ENCODE data around the gene SSBP3.

The SSBP3 gene

DNA sequence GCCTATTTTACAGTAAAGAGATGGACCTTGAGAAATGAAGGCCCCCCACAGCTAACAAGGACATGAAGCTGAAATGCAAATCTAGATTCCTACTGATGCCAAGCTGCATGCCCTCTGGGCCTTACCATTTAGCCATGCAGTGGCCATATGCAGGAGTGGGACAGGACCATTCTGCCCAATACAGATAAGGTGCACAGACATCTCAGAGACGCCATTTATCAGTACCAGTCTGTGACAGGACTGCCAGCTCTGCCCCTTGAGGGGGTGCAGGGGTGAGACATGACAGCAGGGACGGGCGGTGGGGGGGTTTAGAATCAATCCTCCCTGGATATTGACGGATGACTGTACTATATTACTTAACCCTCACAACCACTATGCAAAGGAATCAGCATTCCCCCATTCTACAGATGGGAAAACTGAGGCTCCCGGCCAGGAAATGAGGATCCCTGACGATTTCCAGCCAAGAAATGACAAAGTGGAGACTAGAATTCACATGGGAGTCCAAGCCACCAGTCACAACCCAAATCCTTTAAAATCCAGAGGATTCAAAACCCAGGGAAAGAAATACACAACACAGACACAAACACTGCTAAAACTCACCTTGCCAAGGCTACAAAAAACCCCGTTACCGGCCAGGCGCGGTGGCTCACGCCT, 10.8 kb downstream of the SSBP3 start:
- TF ChIP-seq, protein P1, sequence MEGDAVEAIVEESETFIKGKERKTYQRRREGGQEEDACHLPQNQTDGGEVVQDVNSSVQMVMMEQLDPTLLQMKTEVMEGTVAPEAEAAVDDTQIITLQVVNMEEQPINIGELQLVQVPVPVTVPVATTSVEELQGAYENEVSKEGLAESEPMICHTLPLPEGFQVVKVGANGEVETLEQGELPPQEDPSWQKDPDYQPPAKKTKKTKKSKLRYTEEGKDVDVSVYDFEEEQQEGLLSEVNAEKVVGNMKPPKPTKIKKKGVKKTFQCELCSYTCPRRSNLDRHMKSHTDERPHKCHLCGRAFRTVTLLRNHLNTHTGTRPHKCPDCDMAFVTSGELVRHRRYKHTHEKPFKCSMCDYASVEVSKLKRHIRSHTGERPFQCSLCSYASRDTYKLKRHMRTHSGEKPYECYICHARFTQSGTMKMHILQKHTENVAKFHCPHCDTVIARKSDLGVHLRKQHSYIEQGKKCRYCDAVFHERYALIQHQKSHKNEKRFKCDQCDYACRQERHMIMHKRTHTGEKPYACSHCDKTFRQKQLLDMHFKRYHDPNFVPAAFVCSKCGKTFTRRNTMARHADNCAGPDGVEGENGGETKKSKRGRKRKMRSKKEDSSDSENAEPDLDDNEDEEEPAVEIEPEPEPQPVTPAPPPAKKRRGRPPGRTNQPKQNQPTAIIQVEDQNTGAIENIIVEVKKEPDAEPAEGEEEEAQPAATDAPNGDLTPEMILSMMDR (IDR thresholded peaks at IDR 0.05) = no peak

DNA sequence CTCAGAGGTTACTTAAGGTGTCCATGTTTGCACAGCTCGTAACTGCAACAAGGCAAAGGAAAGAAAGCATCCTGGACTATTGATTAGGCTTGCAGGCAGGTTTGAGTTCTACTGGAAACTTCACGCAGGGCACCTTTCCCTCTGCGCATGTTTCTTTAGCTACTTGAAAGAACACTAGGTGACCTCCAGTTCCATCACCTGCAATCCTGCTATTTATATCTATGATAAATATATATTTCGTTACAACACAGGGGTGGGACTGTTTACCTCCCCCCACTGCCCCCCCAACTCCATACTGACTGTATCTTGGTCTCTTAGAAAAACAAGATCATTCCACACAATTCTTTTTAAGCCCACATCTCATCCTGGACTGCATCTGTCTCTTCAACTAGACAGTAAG, 12.1 kb downstream of the SSBP3 start:
- TF ChIP-seq, protein P1 (IDR thresholded peaks at IDR 0.05) = no peak

DNA sequence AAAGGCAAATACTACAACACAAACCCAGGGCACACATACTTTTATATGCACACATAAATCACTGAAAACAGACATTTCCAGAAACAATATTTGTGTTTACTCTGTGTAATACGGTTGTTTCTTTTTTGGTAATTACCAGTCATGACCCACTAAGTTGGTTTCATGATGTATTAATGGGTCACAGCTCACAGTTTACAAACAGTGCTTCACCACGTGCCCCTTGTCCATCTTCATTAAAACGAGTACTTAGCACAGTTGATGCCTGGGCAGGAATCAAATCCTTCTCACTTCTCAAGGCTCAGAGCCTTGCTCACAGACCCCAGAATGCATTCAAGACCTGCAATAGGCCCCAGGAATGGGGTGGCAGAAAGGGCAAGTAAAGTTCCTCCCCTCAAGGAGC, 13.8 kb downstream of the SSBP3 start:
- TF ChIP-seq, protein P1 (IDR thresholded peaks at IDR 0.05) = no peak

DNA sequence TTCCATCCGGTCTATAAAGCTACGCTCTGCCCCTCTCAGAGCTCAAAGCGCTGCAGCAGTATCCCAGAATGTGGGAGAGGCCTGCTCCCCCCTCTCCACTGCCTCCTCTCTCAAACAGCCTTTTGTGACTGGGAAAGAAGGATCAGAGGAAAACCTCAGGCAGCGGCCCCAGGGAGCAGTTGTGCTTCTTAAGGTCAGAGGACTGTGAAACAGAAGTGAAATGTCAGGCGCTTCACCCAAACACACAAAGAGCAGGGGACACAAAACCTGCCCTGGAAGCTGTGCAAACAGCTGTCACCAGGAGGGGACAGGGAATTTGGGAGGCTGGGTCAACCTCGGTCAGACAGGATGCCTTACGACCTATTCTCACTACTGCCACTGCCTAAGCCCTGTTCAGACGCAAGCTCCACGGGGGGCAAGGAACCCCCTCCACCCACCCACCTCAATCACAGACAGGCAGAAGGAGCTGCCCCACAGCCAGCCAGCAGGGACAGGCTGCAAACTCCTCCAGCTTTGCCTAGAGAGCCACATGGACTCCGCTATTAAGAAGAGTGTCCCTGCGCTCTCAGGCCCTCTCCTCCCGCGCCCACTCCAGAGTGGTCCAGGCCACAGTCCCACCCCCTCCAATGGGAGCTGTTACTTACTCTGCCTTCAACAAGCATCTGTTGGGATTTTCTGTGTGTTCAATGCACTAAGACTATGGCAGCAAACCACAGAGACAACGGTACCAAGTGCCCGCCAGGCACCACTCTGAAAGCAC, 14.6 kb downstream of the SSBP3 start:
- TF ChIP-seq, protein P1 (IDR thresholded peaks at IDR 0.05) = no peak

DNA sequence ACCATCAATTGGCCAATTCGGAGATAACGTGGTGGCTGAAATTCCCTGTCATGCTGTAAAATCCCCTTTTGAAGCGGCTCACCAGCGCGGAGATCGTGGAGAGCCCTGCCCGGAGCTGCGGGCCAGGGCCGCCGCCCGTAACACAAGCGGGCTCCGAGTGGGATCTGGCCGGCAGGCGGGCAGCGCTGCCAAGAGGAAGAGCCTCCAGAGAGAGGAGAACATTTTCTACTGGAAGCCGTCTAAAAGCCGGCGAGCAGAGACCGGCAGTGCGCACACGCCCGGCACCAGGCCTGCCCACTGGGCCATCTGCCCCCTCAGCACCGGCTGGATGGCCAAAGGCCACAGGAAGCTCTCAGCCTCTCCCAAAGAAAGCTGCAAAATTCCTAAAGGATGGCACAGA, 15.5 kb downstream of the SSBP3 start:
- TF ChIP-seq, protein P1 (IDR thresholded peaks at IDR 0.05) = no peak

DNA sequence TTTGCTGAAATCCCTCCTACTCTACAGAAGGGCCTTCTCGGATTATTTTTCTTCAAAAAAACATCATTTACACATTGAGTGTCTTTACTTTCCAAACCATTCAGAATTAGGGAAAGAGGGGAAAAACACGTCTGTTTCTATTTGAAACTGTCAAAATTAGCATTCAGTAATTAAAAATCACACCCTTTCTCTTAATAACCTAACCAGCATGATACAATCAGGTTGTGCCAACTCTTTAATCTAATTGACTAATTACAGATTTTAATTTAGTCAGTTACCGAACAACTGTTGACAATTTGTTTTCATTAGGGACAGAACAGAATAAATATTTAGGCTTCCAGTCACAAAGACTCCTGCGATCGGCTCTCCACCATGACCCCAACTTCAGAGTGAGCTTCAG, 18.8 kb downstream of the SSBP3 start:
- TF ChIP-seq, protein P1 (IDR thresholded peaks at IDR 0.05) = no peak

DNA sequence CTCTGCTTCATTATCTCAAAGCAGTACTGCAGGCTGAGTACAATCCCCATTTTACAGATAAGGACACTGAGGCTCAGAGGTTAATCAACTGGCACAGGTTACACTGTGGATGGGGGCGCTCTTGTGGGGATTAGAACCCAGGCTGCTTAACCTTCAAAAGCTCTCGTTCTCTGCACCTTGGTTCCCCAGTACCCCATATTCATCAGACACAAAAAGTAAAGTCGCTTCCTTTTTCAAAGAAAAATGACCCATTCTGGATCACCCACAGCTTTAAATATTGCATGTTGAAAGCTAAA, 20.5 kb downstream of the SSBP3 start:
- TF ChIP-seq, protein P1 (IDR thresholded peaks at IDR 0.05) = no peak

All from LNCAP (cell line).